T-helper 9 cell (primary cell): ENCODE results near the gene VPS9D1.
A peak's percentile ranks its signal among the peaks of the same experiment; 100 is the strongest.

ENCODE experiments used
- DNase-seq: peaks from one replicate; pipeline ENCODE4 v3.0.0-alpha.2; 2020

The VPS9D1 gene

GRCh38 chr16:89732918-89733242 is 12.2 kb upstream of the VPS9D1 start:
- DNase-seq, result no peak

- DNase-seq, result no peak
Measured at GRCh38 chr16:89732142-89732917, 11.6 kb upstream of the VPS9D1 start.

GRCh38 chr16:89730610-89731234 is 10.0 kb upstream of the VPS9D1 start:
- no peak for DNase-seq

- no peak for DNase-seq
Measured at GRCh38 chr16:89729863-89730593, 9.3 kb upstream of the VPS9D1 start.

- no peak for DNase-seq
Measured at GRCh38 chr16:89729293-89729692, 8.6 kb upstream of the VPS9D1 start.

- DNase-seq, result no peak
Measured at GRCh38 chr16:89727406-89728120, 6.9 kb upstream of the VPS9D1 start.

GRCh38 chr16:89723279-89724250 is 2.9 kb upstream of the VPS9D1 start:
- peak; percentile 74 for DNase-seq

- peak; percentile 55 for DNase-seq
Measured at GRCh38 chr16:89722392-89723278, 1.9 kb upstream of the VPS9D1 start.

GRCh38 chr16:89721546-89722391 is 1.1 kb upstream of the VPS9D1 start:
- peak; percentile 87 for DNase-seq

GRCh38 chr16:89720551-89720812 is 216 bp downstream of the VPS9D1 start:
- DNase-seq, result no peak

- no peak for DNase-seq
Measured at GRCh38 chr16:89717688-89718505, 2.8 kb downstream of the VPS9D1 start.

- no peak for DNase-seq
Measured at GRCh38 chr16:89716916-89717687, 3.6 kb downstream of the VPS9D1 start.

- no peak for DNase-seq
Measured at GRCh38 chr16:89716493-89716892, 4.2 kb downstream of the VPS9D1 start.

GRCh38 chr16:89712274-89712781 is 8.4 kb downstream of the VPS9D1 start:
- no peak for DNase-seq

- peak; percentile 58 for DNase-seq
Measured at GRCh38 chr16:89711601-89712273, 9.0 kb downstream of the VPS9D1 start.

- no peak for DNase-seq
Measured at GRCh38 chr16:89710709-89711564, 9.8 kb downstream of the VPS9D1 start.
